ENCODE data around the gene ARID5B.

GRCh38 chr10:62025901-62026879 is 124.7 kb downstream of the ARID5B start:
- TF ChIP-seq EZH2 (IDR thresholded peaks at IDR 0.05; ENCODE audit: borderline replicate concordance, insufficient read depth, low read depth, low read length, poor library complexity, severe bottlenecking) = no peak
- TF ChIP-seq CTCF (IDR thresholded peaks at IDR 0.05) = no peak

Data from B cell (primary cell).